NCI-H2029 treated with DMSO at 0.1 percent for 48 hours (cell line): ENCODE results near the gene ZDHHC14.

ENCODE experiments used
- DNase-seq: peaks from one replicate; lab custom pipeline; 2025; lab: John Stamatoyannopoulos, UW

ZDHHC14 gene

GRCh38 chr6:157647261-157647915, 266.4 kb downstream of the ZDHHC14 start:
- DNase-seq = no peak

GRCh38 chr6:157648561-157648960, 267.6 kb downstream of the ZDHHC14 start:
- DNase-seq = no peak

GRCh38 chr6:157649311-157650260, 268.6 kb downstream of the ZDHHC14 start:
- no peak for DNase-seq

- DNase-seq = no peak
Observed at GRCh38 chr6:157650261-157650640, 269.3 kb downstream of the ZDHHC14 start.

DNA sequence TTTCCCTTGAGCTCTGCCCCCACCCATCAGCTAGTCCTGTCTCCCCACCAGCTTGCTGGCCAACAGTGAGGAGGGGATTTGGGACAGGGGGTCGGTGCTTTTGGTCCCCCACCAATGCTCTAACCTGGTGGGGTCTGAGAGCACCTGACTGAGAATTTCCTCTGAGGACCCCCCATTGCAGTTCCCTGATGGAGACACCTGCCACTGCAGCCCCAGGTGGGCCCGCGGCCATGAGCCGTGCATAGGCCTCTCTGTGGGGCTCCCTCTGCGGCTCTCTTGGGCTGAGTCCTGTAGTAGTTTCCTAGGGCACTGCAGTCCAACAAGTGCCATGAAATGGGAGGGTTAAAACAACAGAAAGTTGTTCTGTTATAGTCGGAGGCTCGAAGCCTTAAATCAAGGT, 269.8 kb downstream of the ZDHHC14 start:
- DNase-seq = no peak

- DNase-seq = no peak
Observed at GRCh38 chr6:157651731-157652490, 270.9 kb downstream of the ZDHHC14 start.

DNA sequence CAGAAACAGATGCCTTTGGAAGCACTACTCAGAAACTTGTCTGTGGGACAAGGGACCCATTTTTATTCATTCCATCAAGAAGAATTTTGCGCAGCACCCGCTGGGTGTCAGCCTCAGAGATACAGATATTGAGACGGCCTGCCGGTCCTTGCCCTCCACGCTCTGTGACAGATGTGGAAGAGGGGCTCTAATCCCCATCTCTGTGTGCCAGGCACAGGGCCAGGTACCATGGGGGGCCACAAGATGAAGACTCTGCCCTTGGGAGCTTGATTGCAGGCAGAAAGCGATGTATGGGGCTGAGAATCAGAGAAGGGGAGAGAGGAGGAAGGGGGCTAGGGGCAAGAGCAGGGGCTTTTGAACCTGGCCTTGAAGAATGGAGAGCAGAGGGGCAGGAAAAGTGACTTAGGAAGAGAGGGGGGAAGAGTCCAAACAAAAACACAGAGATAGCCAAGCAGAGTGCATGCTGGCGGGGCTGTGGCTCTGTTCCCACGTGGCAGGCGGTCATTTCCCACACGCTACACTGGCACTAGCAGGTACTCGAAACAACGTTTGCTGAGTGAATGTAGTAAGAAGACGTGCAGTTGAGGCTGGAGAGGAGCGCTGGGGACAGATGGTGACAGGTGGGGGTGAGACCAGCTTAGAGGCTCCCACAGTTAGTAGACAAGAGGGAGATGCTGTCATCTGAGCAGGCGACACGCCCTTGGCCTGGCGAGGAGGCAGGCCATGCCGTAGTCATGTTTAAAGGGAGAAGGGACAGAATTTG, 271.8 kb downstream of the ZDHHC14 start:
- DNase-seq = no peak

- DNase-seq = no peak
Observed at GRCh38 chr6:157653521-157653920, 272.5 kb downstream of the ZDHHC14 start.

- DNase-seq = no peak
Observed at GRCh38 chr6:157655139-157655538, 274.1 kb downstream of the ZDHHC14 start.

GRCh38 chr6:157656437-157656997, 275.5 kb downstream of the ZDHHC14 start:
- no peak for DNase-seq

- no peak for DNase-seq
Observed at GRCh38 chr6:157657754-157658153, 276.8 kb downstream of the ZDHHC14 start.

DNA sequence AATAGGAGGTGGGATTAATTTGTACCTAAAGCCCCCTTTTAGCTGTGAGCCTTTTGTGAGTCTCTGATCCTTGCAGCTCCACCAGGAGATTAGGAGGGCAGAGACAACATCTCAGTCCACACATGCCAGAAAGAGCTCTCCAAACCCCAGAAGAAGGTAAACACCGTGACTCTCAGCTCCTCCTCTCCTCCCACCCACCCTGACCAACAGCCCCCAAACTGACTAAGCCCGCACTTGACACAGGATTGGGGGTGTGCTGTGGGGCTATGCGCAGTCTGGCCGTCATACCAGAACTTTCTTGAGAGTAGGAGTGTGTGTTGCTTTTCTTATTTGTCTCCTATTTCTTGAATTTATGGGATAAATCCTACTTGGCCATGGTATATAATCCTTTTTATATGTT, 277.3 kb downstream of the ZDHHC14 start:
- no peak for DNase-seq

- no peak for DNase-seq
Observed at GRCh38 chr6:157659536-157660271, 278.7 kb downstream of the ZDHHC14 start.

GRCh38 chr6:157660414-157660813, 279.4 kb downstream of the ZDHHC14 start:
- no peak for DNase-seq

GRCh38 chr6:157661652-157662051, 280.7 kb downstream of the ZDHHC14 start:
- DNase-seq = no peak

DNA sequence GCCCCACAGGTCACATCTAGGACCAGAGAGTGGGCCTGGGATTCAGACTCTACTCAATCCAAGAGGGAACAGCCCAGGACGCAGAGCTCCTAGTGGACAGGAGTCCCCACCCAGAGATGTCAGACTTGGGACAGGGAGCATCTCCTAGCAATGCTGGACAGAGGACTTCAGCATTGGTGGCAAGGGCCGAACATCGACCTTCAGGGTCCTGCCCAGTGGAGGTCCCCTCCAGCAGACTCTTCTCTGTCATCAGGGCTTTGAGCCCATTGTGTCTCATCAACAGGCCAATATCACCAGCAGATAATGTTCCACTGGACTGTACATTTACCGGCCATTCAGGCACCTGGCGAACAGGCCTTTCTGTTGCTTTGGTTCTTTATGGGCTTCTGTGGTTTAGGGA, 282.3 kb downstream of the ZDHHC14 start:
- DNase-seq = no peak

- no peak for DNase-seq
Observed at GRCh38 chr6:157665180-157665579, 284.2 kb downstream of the ZDHHC14 start.

DNA sequence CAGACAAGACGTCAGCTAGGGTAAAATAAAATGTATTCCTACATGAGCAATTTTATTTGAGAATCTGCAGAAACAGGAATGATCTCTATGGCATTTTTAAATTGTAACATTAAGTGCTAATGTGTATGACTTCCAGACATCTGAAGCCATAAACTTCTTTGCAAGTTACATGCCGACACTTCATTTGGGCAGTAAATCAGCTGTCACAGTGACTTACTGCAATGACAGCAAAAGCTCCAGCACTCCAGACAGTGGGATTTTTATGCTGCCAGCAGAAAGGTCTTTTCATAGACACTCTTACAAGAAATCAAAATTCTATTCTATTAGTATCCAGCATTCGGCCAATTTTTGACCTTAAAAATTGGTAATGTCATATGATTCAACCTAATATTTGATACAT, 285.7 kb downstream of the ZDHHC14 start:
- DNase-seq = no peak

DNA sequence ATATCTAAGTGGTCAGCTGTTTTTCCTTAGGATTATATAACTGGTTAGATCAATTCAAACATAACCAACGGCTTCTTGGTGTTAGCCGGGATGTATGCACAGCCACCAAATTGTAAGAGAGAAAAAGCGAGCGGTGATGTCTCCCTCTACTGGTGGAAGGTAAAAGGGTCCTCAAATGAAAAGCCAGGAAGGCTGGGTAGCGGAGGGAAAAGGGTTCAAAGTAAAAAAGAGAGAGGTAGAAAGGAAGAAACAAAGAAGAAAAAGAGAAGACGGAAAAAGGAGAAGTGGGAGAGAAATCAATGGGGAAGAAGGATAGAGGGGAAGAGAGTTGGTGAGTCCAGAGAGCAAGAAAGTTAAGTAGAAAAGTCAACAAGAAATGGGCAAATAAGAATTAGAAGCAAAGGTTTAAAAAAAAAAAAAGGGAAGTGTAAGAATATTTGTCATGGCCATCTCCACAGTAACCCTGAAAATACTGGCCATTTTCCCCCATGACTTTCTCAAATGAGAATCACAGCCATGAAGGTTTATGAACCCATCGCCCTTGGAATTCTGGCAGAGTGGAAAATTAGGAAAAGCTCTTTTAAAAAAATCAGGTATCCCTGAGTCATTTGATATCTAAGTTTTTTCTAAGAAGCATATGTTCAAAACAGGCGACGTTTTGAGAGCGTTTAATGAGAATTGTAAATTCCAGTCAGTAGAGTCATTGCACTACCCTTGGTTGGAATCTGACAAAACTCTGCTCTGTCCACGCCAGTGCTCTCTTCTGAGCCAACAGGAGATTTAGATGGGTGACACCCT, 286.4 kb downstream of the ZDHHC14 start:
- DNase-seq = peak; percentile 68

DNA sequence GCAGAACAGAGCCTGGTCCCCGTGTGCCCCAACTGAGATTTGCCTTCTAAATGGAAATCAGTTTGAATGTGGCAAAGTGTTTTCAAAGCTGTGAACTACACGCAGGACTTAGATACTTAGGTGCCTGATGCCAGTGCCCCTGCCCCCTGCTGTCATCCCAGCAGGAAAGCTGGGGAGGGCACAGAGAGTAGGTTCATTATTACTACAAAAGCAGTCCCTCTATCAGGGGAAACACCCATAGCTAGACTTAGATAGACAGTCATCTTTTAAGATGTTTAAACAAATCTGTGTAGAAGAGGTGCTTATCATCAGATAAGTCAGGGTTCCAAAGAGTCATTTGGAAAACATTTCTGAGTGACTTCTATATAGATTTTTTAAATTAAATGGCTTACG, 287.0 kb downstream of the ZDHHC14 start:
- no peak for DNase-seq
